Omental fat pad (tissue), 4 donors: ENCODE results near the gene NEK6. TPM values are rescaled to one million over a fixed set of nuclear protein-coding genes. Genes with fewer than 3 reads are reported as not detected.

Experiments
- ATAC-seq: fragments of 150-250 bp; one replicate; pipeline ENCODE4 v1.9.1; 2016; ENCODE audit warnings: mild to moderate bottlenecking, moderate library complexity; ENCODE audit not compliant: low FRiP score
- DNase-seq: peaks from one replicate; pipeline ENCODE4 v3.0.0-alpha.2; 2019; ENCODE audit warnings: low spot score
- CTCF ChIP-seq, 3 donors: fragments of 450-650 bp; IDR thresholded peaks; one replicate each; pipeline ENCODE4 v1.5.1; 2016 to 2017; ENCODE audit warnings: antibody characterized with exemption in 3 of 3, mild to moderate bottlenecking in 3 of 3, moderate library complexity in 2 of 3
- total RNA-seq, 4 donors: library from RNA; depleted of rRNA; stranded (reverse); fragments of >200 nt; gene quantifications; one replicate each; pipeline ENCODE4 v1.1.0, GENCODE V29; 2016

NEK6 gene
- total RNA-seq, 4 donors from 2014 or later: 11.8 to 52.1 (median 29.0) TPM

DNA sequence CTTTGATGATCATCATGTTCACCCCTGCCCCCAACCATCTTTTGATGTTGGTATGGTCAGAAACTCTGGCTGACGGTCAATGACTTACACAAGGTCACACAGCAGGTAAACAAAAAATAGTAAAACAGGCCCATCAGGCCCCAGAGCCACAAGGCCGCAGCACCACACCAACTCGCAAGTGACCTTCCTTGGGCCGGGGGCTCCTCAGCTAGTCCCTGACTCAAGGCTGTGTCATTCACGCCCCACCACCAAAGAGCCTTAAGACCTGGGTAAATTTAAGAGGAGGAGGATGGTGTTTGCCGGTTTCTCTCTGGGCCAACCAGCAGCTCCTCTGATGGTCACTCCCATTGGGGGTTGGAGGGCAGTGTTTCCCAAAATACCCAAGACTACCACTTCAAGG is 101.7 kb downstream of the NEK6 start:
- DNase-seq: no peak
- ATAC-seq: no peak
- TF ChIP-seq CTCF (IDR thresholded peaks at IDR 0.05): no peak

DNA sequence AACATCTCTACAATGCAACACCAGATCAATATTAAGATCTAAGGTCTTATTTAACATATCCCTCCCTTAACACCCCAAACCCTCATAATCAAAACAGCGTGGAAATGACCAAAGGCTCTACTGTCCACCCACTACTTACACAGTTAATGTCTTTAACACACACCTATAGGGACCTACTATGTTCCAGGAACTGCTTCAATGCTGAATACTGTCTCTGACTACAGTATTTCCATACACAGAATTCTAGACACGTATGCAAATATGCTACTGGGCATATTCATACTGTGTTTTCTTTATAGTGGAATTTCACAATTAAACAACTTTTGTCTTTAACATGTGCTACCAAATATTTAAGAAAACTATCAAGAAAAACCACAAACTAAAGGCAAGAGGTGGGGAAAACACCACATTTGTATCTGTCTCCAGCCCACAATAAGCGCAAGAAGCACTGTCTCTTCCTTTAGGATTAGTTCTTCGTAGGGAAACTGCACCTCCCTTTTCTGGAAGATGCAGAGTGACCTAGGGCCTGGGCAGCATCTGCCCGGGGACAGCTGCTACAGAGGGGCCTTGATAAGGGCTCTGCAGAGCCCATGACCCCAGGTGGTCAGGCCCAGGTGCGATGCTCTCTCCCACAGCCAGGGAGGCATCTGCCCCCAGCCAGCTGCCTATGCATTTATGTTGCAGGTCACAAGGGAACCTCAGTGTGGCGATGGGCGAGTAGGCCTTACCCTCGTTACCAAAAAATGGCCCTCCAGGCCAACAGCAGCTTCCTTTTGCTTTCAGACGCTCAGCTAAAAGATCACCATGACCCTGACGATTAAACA is 102.3 kb downstream of the NEK6 start:
- ATAC-seq: no peak
- DNase-seq: no peak
- TF ChIP-seq CTCF (IDR thresholded peaks at IDR 0.05): no peak

DNA sequence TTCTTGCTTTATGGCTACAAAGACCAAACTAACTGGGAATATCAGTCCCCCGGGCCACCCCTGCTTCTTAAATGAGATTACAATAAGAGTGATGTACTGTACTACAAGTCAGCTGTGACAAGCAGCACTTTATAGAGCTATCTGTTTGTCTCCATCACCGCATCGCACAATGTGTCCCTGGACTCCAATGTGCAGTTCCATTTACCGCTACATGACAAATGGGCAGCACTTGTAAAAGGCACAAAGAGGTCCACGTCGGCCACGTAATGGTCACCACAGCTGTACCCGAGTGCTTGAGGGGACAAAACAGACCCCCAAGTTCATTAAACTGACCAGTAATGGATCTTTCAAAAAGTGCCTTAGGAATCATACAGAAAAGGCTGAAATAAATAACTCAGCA is 103.4 kb downstream of the NEK6 start:
- DNase-seq: no peak
- TF ChIP-seq CTCF (IDR thresholded peaks at IDR 0.05): no peak

GRCh38 chr9:124363326-124364096 is 105.8 kb downstream of the NEK6 start:
- TF ChIP-seq CTCF (IDR thresholded peaks at IDR 0.05): no peak

More for the DNA sequence above, 103.4 kb downstream of the NEK6 start:
- ATAC-seq: no peak

DNA sequence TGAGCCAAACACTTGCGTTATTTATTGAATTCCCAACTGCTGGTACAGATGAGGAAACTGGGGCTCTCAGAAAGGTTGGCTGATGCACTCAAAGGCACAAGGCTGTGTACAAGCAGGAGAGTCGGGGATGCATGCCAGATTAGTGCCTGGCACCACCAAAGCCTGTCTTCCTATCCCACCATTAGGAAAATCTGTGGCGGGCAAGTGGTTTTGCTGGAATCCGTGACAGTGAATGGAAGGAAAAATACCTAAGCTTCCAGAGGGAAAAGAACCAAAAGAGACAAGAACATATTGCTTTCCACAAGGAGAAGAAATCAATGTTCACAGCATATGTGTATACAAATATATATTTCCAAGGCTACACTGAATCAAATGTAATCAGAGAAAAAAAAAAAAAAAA is 106.4 kb downstream of the NEK6 start:
- no peak for TF ChIP-seq CTCF (IDR thresholded peaks at IDR 0.05)
- DNase-seq (no peak), ATAC-seq (no peak)

More at GRCh38 chr9:124363326-124364096, 105.8 kb downstream of the NEK6 start:
- no peak for DNase-seq
- ATAC-seq: no peak

- no peak for TF ChIP-seq CTCF (IDR thresholded peaks at IDR 0.05)
- ATAC-seq: no peak
Observed at GRCh38 chr9:124365036-124365435, 107.3 kb downstream of the NEK6 start.

More at GRCh38 chr9:124365036-124365435, 107.3 kb downstream of the NEK6 start:
- DNase-seq: no peak
